K562 (cell line): Measurements from ENCODE around the gene TMEM138. TPM values are rescaled to one million over a fixed set of nuclear protein-coding genes. Genes with fewer than 3 reads are reported as not detected.

Source experiments
- CC2D1A ChIP-seq: fragments of 450-650 bp; IDR thresholded peaks from 2 replicates; pipeline ENCODE4 v1.6.1; 2017; ENCODE audit warnings: mild to moderate bottlenecking
- FOSL1 ChIP-seq: fragments of 200-800 bp; sonication (Bioruptor generic); conservative IDR thresholded peaks from 2 replicates; pipeline ENCODE4 v1.6.1; 2016; ENCODE audit warnings: missing genetic modification characterization, missing compliant biosample characterization
- GATAD2A ChIP-seq: fragments of 450-650 bp; IDR thresholded peaks from 2 replicates; pipeline ENCODE4 v1.6.1; 2017
- LEF1 ChIP-seq: fragments of 450-650 bp; IDR thresholded peaks from 2 replicates; pipeline ENCODE4 v1.6.1; 2016; ENCODE audit warnings: mild to moderate bottlenecking
- MAFG ChIP-seq: fragments of 450-650 bp; conservative IDR thresholded peaks from 2 replicates; pipeline ENCODE4 v1.6.1; 2016; ENCODE audit warnings: missing genetic modification characterization, missing compliant biosample characterization
- MCM5 ChIP-seq: fragments of 450-650 bp; IDR thresholded peaks from 2 replicates; pipeline ENCODE4 v1.6.1; 2016; ENCODE audit warnings: low read depth
- NFIC ChIP-seq: fragments of 450-650 bp; IDR thresholded peaks from 2 replicates; pipeline ENCODE4 v1.6.1; 2017; ENCODE audit warnings: mild to moderate bottlenecking, inconsistent platforms
- PBX2 ChIP-seq, 2 experiments: IDR thresholded peaks in 1 of 2; conservative IDR thresholded peaks in 1 of 2; 2 replicates each; pipeline ENCODE4 v1.6.1; 2016; ENCODE audit warnings: low read depth in 2 of 2, mild to moderate bottlenecking in 1 of 2, missing compliant biosample characterization in 1 of 2, missing genetic modification characterization in 1 of 2, moderate library complexity in 1 of 2
- POLR2H ChIP-seq: IDR thresholded peaks from 2 replicates; pipeline ENCODE4 v1.6.1; 2016; ENCODE audit warnings: missing genetic modification characterization, low read depth, mild to moderate bottlenecking, control low read depth, missing compliant biosample characterization, moderate library complexity
- RCOR1 ChIP-seq, 2 experiments: IDR thresholded peaks; 2 replicates each; pipeline ENCODE4 v1.6.1; 2012; ENCODE audit warnings: low read depth in 2 of 2, low read length in 2 of 2, borderline replicate concordance in 1 of 2, improper control_type of control experiment in 1 of 2
- SMARCE1 ChIP-seq: fragments of 450-650 bp; IDR thresholded peaks from 2 replicates; pipeline ENCODE4 v1.7.1; 2016; ENCODE audit warnings: mild to moderate bottlenecking
- ZMIZ1 ChIP-seq, 2 experiments: fragments of 150-350 bp in 1 of 2; IDR thresholded peaks; 2 replicates each; pipeline ENCODE4 v1.6.1; 2012 to 2016; ENCODE audit warnings: low read depth in 2 of 2, low read length in 2 of 2, mild to moderate bottlenecking in 1 of 2, moderate library complexity in 1 of 2
- ZNF311 ChIP-seq: fragments of 250-450 bp; sonication (Bioruptor Pico); IDR thresholded peaks from 2 replicates; pipeline ENCODE4 v1.4.0; 2020; ENCODE audit warnings: mild to moderate bottlenecking, moderate library complexity
- polyA plus RNA-seq, 8 experiments: library from polyadenylated mRNA; depleted of rRNA in 4 of 8; stranded (reverse) in 5 of 8; unstranded in 3 of 8; fragments of >200 nt; fragmentation: Nextera tagmentation in 2 of 8; fragmentation: Illumina TruSeq in 1 of 8; extraction: Ambion mirVana in 2 of 8; extraction: Trizol in 1 of 8; gene quantifications; 2 replicates each; pipeline versions ENCODE4 v1.2.1 to v1.2.3, GENCODE V29; 2011 to 2014; ENCODE audit warnings: inconsistent platforms in 1 of 8, missing spikeins in 1 of 8
- total RNA-seq, 7 experiments: library from RNA; depleted of rRNA in 6 of 7; stranded (reverse); fragments of >200 nt in 6 of 7; fragmentation: Illumina TruSeq in 2 of 7; extraction: Trizol in 2 of 7; gene quantifications; 2 replicates each; pipeline versions ENCODE4 v1.2.1 to v1.2.3, GENCODE V29; 2011 to 2021; ENCODE audit warnings: low replicate concordance in 1 of 7

Gene TMEM138
- total and polyA plus RNA-seq, 9 of the 15 experiments (the other 6 are each of a cell fraction or from before 2014, with no cell fraction given), result 23.2 to 168 (median 63.1) TPM

GRCh38 chr11:61367406-61367805 lies 5.2 kb downstream of the TMEM138 start (continued):
- TF ChIP-seq PBX2 (CRISPR knock-in tag; IDR thresholded peaks at IDR 0.05; ENCODE audit: low read depth) (no peak), PBX2 (tag; conservative IDR thresholded peaks at IDR 0.05; ENCODE audit: low read depth) (peak; percentile 83), POLR2H (tag) (no peak), SMARCE1 (peak; percentile 60; the same call in 1 of the 2 replicates), NFIC (peak; percentile 78), ZNF311 (CRISPR knock-in tag) (no peak), MAFG (tag) (peak; percentile 92), GATAD2A (no peak), ZMIZ1 (IDR thresholded peaks at IDR 0.05; ENCODE audit: low read depth in 2 of 2, low read length in 2 of 2) (peak in 1 of 2 experiments; percentile 34; a peak in 1 of 4 replicates), LEF1 (0 out of 2 replicates have a peak, but pooled peaks have one; percentile 31), MCM5 (no peak), RCOR1 (IDR thresholded peaks at IDR 0.05; ENCODE audit: borderline replicate concordance in 1 of 2, low read depth in 2 of 2, low read length in 2 of 2) (peak in 1 of 2 experiments; percentile 46; a peak in 1 of 4 replicates), CC2D1A (no peak), FOSL1 (tag) (0 out of 2 replicates have a peak, but pooled peaks have one; percentile 32)
